Renal cortical epithelial cell (primary cell): ENCODE measurements around the gene KIRREL3. TPM values are rescaled to one million over a fixed set of nuclear protein-coding genes. Genes with fewer than 3 reads are reported as not detected.

Experiments used
- DNase-seq: peaks from one replicate; pipeline ENCODE4 v3.0.0-alpha.2; 2011; ENCODE audit warnings: low read depth
- total RNA-seq: library from RNA; depleted of rRNA; stranded (reverse); fragments of >200 nt; gene quantifications from 2 replicates; pipeline ENCODE4 v1.2.3, GENCODE V29; 2014

KIRREL3 gene
- total RNA-seq, 1 donor from 2014 or later = 0.10 TPM

- no peak for DNase-seq
Measured at GRCh38 chr11:126915430-126915829, 85.1 kb downstream of the KIRREL3 start.

DNA sequence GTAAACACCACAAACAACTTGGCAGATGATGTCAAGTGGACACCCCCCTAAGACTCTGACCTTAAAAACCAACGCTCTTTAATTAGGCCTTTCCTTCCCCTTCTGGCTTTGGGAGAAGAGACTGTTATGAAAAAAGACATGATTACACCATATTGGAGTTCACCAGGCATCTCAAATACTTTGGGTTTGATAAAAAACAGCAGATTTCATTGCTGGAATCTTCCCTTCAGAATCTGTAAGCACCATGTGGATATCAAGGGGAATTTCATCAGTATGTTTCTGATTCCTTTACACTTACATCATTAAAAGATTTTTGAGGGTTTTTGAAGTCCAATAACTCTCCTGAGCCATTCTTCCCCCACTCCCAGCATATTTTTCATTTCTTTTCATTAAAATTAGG, 85.6 kb downstream of the KIRREL3 start:
- DNase-seq = no peak

- DNase-seq = no peak
Measured at GRCh38 chr11:126914166-126914565, 86.4 kb downstream of the KIRREL3 start.

- no peak for DNase-seq
Measured at GRCh38 chr11:126904520-126904919, 96.0 kb downstream of the KIRREL3 start.

DNA sequence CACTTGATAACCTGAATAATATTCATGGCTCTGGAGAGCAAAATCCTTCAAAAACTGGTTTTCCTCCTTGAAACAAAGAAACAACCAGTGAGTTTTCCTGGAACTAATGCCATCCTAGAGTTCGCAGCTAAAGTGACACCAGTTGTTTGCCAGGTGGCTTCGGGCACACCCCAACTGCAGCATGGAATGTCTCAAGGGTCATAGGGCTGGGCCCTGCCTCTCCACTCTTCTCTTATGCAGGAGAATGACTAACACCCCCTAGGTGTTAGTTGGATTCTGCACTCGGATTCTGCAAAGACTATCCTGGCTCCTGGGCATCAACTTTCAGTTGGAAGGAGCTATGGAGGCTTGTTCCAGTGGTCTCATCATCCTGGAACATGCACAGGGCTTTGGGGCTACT, 98.8 kb downstream of the KIRREL3 start:
- no peak for DNase-seq

- no peak for DNase-seq
Measured at GRCh38 chr11:126899961-126900748, 100.4 kb downstream of the KIRREL3 start.

DNA sequence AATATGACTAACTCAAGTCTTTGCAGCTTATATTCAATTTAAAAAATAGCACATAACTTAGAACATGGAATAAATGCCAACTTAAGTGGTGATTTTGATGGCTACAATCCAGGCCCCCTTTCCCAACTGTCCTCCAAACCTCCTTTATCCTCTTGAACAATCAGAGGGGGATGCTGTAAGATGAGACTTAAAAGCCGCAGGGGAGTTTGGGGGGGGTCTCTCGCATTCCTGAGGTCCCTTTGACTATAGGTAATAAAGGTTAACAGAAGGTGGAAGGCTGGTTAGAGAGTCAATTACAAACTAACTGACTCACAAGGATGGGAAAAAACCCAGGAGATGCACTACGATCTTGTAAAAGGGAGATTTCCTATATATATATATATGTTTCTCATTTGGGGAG, 101.8 kb downstream of the KIRREL3 start:
- DNase-seq = no peak

DNA sequence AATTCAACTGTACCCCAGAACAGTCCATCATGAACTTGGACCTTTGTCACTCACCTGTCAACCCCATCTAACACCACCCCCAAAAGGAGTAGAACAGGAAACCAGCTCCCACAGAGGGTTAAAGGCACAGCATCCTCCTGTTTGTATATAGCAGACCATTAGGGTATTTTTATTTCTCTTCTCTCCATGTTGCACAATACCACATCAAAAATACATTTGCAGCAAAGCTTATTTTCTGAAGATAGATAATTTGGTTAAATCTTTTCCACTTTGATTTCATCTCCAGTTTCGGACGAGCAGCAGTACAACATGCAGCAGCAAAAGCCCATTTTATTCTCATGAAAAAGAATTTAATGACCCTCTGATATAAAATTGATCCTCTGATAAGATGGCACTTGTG, 103.1 kb downstream of the KIRREL3 start:
- no peak for DNase-seq

DNA sequence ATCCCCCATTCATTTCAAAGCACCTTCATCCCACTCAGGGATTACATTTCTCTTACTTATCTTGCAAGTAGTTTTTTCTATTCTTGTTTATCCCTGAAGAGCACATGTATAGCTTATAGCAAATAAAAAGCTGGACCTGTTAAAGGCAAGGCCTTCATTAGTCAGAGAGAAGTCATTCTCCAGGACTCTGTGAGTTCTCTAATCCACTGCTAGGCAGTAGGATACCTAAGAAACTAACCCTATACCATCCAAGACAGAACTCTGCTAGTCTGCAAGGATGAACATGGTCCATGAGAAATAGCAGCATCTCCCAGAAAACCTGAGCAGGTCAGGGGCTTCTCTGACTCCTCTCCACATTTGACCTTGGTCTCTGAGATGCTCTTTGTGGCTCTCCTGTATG, 104.5 kb downstream of the KIRREL3 start:
- no peak for DNase-seq

DNA sequence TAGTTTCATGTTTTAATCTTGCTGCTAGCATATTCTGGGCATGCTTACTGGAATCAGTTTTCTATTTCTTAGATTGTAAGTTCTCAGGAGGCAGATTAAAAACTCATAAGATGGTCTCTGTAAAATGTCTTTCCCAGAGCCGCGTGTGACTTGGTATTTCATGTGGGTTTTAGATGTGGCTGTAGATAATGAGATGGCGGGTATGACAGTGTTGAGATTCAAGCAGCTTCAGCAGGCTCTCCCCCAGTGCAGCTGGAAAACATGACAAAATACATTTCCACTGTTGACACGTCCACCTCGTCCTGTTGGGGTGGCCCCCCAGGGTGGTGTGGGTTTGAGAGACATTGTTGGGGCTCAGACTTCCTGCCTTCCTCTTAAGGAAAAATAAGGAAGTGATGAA, 106.8 kb downstream of the KIRREL3 start:
- no peak for DNase-seq

- DNase-seq = no peak
Measured at GRCh38 chr11:126892756-126893155, 107.8 kb downstream of the KIRREL3 start.

DNA sequence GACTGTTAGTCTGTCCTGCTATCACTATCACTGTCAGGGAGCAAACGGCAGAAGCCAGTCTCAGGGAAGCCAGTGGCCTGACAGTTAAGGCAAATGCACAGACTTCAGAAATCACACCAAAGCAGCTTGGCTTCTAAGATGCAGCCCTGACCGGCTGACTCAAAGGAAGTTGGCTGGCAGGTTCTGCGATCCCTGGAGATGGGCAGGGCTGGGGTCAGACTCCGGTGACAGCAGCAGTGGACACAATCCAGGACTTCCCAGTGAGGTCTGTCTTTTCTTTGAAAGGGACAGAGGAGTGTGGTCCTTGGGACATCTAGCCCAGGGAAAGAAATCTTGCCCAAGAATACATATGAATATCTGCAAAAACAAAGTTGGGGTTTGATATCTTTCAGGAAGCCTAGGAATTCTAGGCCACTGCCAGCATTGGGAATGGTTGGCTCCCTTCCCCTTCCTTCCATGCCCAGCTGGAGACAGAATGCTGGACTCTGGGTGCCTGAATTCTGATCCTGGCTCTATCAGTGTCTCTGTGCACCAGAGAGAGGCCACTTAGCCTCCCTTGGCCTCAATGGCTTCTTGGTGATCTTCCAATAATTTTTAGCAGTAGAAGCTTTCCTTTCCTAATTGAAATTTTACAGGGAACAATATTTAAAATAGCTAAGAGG, 108.9 kb downstream of the KIRREL3 start:
- DNase-seq = no peak

- no peak for DNase-seq
Measured at GRCh38 chr11:126890561-126890960, 110.0 kb downstream of the KIRREL3 start.

DNA sequence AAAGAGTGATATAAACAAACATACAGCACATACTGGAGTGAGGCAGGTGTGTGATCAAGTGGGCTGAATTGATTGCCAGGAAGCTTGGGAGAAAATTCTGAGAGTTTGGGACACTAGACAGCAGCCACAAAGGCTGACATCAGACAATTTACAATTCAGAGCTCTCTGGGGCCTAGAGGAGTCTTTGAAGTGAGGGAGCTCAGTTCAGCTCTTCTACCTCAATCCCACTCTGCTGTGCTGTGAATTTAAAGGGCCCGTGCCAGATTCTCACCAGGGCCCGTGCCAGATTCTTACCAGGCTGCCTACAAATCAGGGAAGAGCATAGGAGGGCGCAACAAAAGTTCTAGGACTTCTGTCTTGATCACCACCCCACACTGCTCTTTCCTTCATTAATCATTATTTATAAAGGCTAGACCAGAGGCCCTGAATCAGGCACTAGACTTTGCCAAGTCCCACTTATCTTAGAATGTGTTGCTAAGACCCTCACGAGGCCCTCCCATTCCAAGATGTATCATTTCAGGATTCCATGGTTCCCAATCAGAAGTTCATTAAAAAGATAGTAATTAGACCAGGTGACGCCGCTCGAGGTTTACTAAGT, 112.4 kb downstream of the KIRREL3 start:
- DNase-seq = no peak

DNA sequence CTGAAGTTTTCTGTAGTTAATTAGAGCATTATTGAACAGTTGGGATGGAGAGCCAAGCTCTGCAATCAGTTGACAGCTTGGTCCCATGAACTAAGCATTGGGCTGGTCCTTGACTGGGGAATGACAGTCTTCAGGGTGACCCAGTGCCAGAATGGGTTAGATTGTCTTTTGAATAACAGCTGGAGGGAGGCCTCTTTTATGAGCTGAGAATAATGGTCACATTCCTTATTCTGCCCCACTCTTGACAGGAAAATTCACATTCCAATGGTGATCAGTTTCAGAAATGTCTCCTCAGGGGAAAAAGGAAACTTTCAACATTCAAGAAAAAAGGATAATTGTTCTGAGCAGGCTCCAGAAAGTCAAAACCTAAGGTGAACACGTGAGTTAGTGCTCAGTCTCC, 113.9 kb downstream of the KIRREL3 start:
- DNase-seq = no peak

- no peak for DNase-seq
Measured at GRCh38 chr11:126886085-126886484, 114.5 kb downstream of the KIRREL3 start.

GRCh38 chr11:126884594-126884993, 116.0 kb downstream of the KIRREL3 start:
- peak; percentile 47 for DNase-seq

GRCh38 chr11:126884192-126884591, 116.4 kb downstream of the KIRREL3 start:
- DNase-seq = no peak

GRCh38 chr11:126880872-126881271, 119.7 kb downstream of the KIRREL3 start:
- no peak for DNase-seq

DNA sequence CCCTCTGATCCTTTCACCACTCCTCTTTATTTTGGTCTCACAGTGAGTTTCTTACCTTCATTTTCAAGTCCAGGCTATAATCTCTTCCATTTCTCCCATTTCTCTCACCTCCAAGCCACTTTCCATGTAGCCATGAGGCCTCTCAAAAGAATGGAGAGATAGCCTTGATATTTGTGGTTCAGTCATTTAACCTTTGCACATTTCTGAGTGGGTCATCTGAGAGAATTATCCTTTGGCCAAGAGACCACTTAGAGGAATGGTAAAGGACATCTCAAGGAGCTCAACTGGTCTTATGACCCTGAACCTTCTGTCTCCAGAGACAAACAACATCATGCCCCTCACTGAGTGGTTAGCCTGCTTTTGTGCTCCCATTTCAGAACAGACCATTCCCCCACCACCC, 121.1 kb downstream of the KIRREL3 start:
- peak; percentile 27 for DNase-seq

- no peak for DNase-seq
Measured at GRCh38 chr11:126878913-126879482, 121.6 kb downstream of the KIRREL3 start.

- DNase-seq = no peak
Measured at GRCh38 chr11:126874831-126875230, 125.7 kb downstream of the KIRREL3 start.

- no peak for DNase-seq
Measured at GRCh38 chr11:126874276-126874675, 126.3 kb downstream of the KIRREL3 start.
